ENCODE data around the gene DNAJC24.

- no peak for TF ChIP-seq EZH2 (IDR thresholded peaks at IDR 0.05; ENCODE audit: borderline replicate concordance, low read length)
- TF ChIP-seq, protein P1, sequence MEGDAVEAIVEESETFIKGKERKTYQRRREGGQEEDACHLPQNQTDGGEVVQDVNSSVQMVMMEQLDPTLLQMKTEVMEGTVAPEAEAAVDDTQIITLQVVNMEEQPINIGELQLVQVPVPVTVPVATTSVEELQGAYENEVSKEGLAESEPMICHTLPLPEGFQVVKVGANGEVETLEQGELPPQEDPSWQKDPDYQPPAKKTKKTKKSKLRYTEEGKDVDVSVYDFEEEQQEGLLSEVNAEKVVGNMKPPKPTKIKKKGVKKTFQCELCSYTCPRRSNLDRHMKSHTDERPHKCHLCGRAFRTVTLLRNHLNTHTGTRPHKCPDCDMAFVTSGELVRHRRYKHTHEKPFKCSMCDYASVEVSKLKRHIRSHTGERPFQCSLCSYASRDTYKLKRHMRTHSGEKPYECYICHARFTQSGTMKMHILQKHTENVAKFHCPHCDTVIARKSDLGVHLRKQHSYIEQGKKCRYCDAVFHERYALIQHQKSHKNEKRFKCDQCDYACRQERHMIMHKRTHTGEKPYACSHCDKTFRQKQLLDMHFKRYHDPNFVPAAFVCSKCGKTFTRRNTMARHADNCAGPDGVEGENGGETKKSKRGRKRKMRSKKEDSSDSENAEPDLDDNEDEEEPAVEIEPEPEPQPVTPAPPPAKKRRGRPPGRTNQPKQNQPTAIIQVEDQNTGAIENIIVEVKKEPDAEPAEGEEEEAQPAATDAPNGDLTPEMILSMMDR (conservative IDR thresholded peaks at IDR 0.05 in 1 of 2, IDR thresholded peaks at IDR 0.05 in 1 of 2; ENCODE audit: extremely low read depth in 1 of 2, insufficient read depth in 1 of 2, low read depth in 1 of 2, low read length in 2 of 2), result no peak
Measured at GRCh38 chr11:31421820-31422219, 52.2 kb downstream of the DNAJC24 start.
